HepG2 (cell line): ENCODE measurements around the gene KLHL33. TPM values are rescaled to one million over a fixed set of nuclear protein-coding genes. Genes with fewer than 3 reads are reported as not detected.

Source experiments
- BCLAF1 ChIP-seq: fragments of 450-650 bp; IDR thresholded peaks from 2 replicates; pipeline ENCODE4 v1.6.1; 2017; ENCODE audit warnings: mild to moderate bottlenecking
- CEBPB ChIP-seq: IDR thresholded peaks from 2 replicates; pipeline ENCODE4 v1.6.1; 2011; ENCODE audit warnings: low read depth, low read length, improper control_type of control experiment, borderline replicate concordance
- ELF3 ChIP-seq: IDR thresholded peaks from 2 replicates; pipeline ENCODE4 v1.6.1; 2016; ENCODE audit warnings: missing genetic modification reagents, missing compliant biosample characterization
- HDAC2 ChIP-seq: sonication (generic); formaldehyde crosslinking; IDR thresholded peaks from 2 replicates; pipeline ENCODE4 v1.4.0; 2020; ENCODE audit warnings: missing genetic modification reagents
- LCORL ChIP-seq, 2 experiments: fragments of 450-650 bp in 1 of 2; sonication (generic) in 1 of 2; formaldehyde crosslinking in 1 of 2; IDR thresholded peaks; 2 replicates each; pipeline versions ENCODE4 v1.5.0 to v1.6.1; 2017 to 2020; ENCODE audit warnings: antibody characterized with exemption in 1 of 2, missing genetic modification reagents in 1 of 2
- NFIB ChIP-seq: sonication (generic); formaldehyde crosslinking; IDR thresholded peaks from 2 replicates; pipeline ENCODE4 v1.9.0; 2021; ENCODE audit warnings: missing genetic modification reagents, mild to moderate bottlenecking, borderline replicate concordance
- NR2C2 ChIP-seq: sonication (generic); formaldehyde crosslinking; IDR thresholded peaks from 2 replicates; pipeline ENCODE4 v1.4.0; 2020; ENCODE audit warnings: missing genetic modification reagents, mild to moderate bottlenecking, moderate library complexity, borderline replicate concordance
- PAWR ChIP-seq: sonication (generic); formaldehyde crosslinking; IDR thresholded peaks from 2 replicates; pipeline ENCODE4 v1.4.0; 2020; ENCODE audit warnings: missing genetic modification reagents, mild to moderate bottlenecking, borderline replicate concordance
- PPARG ChIP-seq: conservative IDR thresholded peaks from 2 replicates; pipeline ENCODE4 v1.6.1; 2016; ENCODE audit warnings: missing biosample characterization, missing genetic modification reagents
- RNF219 ChIP-seq: sonication (generic); formaldehyde crosslinking; IDR thresholded peaks from 2 replicates; pipeline ENCODE4 v1.5.0; 2020; ENCODE audit warnings: mild to moderate bottlenecking, missing genetic modification reagents
- ZBTB4 ChIP-seq: sonication (generic); formaldehyde crosslinking; IDR thresholded peaks from 2 replicates; pipeline ENCODE4 v1.4.0; 2020; ENCODE audit warnings: missing genetic modification reagents, mild to moderate bottlenecking, borderline replicate concordance
- ZMYM4 ChIP-seq: sonication (generic); formaldehyde crosslinking; IDR thresholded peaks from 2 replicates; pipeline ENCODE4 v1.8.1; 2023; ENCODE audit warnings: mild to moderate bottlenecking, missing genetic modification reagents
- ZNF143 ChIP-seq: sonication (generic); formaldehyde crosslinking; IDR thresholded peaks from 2 replicates; pipeline ENCODE4 v1.4.0; 2020; ENCODE audit warnings: missing genetic modification reagents
- ZNF331 ChIP-seq: sonication (generic); formaldehyde crosslinking; IDR thresholded peaks from 2 replicates; pipeline ENCODE4 v1.4.0; 2020; ENCODE audit warnings: missing genetic modification reagents
- ZNF570 ChIP-seq: sonication (generic); formaldehyde crosslinking; IDR thresholded peaks from 2 replicates; pipeline ENCODE4 v1.4.0; 2020; ENCODE audit warnings: mild to moderate bottlenecking, missing genetic modification reagents, borderline replicate concordance
- ZNF607 ChIP-seq: sonication (generic); formaldehyde crosslinking; IDR thresholded peaks from 2 replicates; pipeline ENCODE4 v1.5.1; 2020; ENCODE audit warnings: missing genetic modification reagents, mild to moderate bottlenecking, borderline replicate concordance
- ZNF784 ChIP-seq: sonication (generic); formaldehyde crosslinking; IDR thresholded peaks from 2 replicates; pipeline ENCODE4 v1.5.1; 2020; ENCODE audit warnings: missing genetic modification reagents, mild to moderate bottlenecking, borderline replicate concordance
- polyA plus RNA-seq, 8 experiments: library from polyadenylated mRNA; depleted of rRNA in 3 of 8; stranded (reverse) in 7 of 8; unstranded in 1 of 8; fragments of >200 nt; fragmentation: Illumina TruSeq in 4 of 8; extraction: Trizol in 4 of 8; gene quantifications; 2 replicates each; pipeline versions ENCODE4 v1.2.1 to v1.2.3, GENCODE V29; 2011 to 2016; ENCODE audit warnings: low read depth in 4 of 8, missing spikeins in 1 of 8, mixed read lengths in 1 of 8; ENCODE audit not compliant: insufficient read depth in 1 of 8
- total RNA-seq, 5 experiments: library from RNA; depleted of rRNA; stranded (reverse); fragments of >200 nt; fragmentation: Illumina TruSeq; extraction: Trizol; gene quantifications; 2 replicates each; pipeline ENCODE4 v1.2.3, GENCODE V29; 2016; ENCODE audit warnings: low read depth in 1 of 5

KLHL33 gene
- total and polyA plus RNA-seq, 2 of the 13 experiments (the other 11 are each of a cell fraction or from before 2014, with no cell fraction given): not detected

GRCh38 chr14:20429801-20430669 lies 5.9 kb downstream of the KLHL33 start (continued):
- TF ChIP-seq ZBTB4 (CRISPR knock-in tag) (0 out of 2 replicates have a peak, but pooled peaks have one; percentile 52), ZNF607 (CRISPR knock-in tag) (peak; percentile 58; the same call in 1 of the 2 replicates), NFIB (CRISPR knock-in tag) (0 out of 2 replicates have a peak, but pooled peaks have one; percentile 79), ZNF784 (CRISPR knock-in tag) (no peak), RNF219 (CRISPR knock-in tag) (0 out of 2 replicates have a peak, but pooled peaks have one; percentile 36), ZNF143 (CRISPR knock-in tag) (no peak), LCORL (IDR thresholded peaks at IDR 0.05) (peak; percentile 88), LCORL (CRISPR knock-in tag; IDR thresholded peaks at IDR 0.05) (no peak; the same call in 1 of the 2 replicates), ZNF331 (CRISPR knock-in tag) (peak; percentile 26; the same call in 1 of the 2 replicates), ZNF570 (CRISPR knock-in tag) (no peak), CEBPB (no peak), ELF3 (peak; percentile 52; the same call in 1 of the 2 replicates), HDAC2 (CRISPR knock-in tag) (peak; percentile 27; the same call in 1 of the 2 replicates), BCLAF1 (no peak), PAWR (CRISPR knock-in tag) (no peak), NR2C2 (CRISPR knock-in tag) (peak; percentile 63; the same call in 1 of the 2 replicates), ZMYM4 (CRISPR knock-in tag) (peak; percentile 80), PPARG (CRISPR knock-in tag) (no peak)
